Keratinocyte (primary cell): ENCODE data around the gene CLEC17A. TPM values are rescaled to one million over a fixed set of nuclear protein-coding genes. Genes with fewer than 3 reads are reported as not detected.

Experiments
- DNase-seq: peaks from one replicate; pipeline ENCODE4 v3.0.0-alpha.2; 2011; ENCODE audit warnings: low read depth, missing footprints, low spot score
- FAIRE-seq: peaks from 2 replicates; lab custom pipeline; 2011; peaks lifted over from hg19 to GRCh38; lab: Jason Lieb, UNC
- H2AFZ ChIP-seq: 2 replicates; pipeline ENCODE4 v1.6.0; 2012; ENCODE audit warnings: low read length, control low read depth, inconsistent platforms; ENCODE audit not compliant: control insufficient read depth
- H3K27ac ChIP-seq: 2 replicates; pipeline ENCODE4 v1.5.1; 2011; ENCODE audit warnings: low read length; ENCODE audit not compliant: control insufficient read depth, insufficient read depth
- H3K27me3 ChIP-seq: 3 replicates; pipeline ENCODE4 v1.6.0; 2011; ENCODE audit warnings: low read length; ENCODE audit not compliant: control insufficient read depth, insufficient read depth; ENCODE audit errors: extremely low read depth
- H3K36me3 ChIP-seq, 2 experiments: 2 replicates in 1 of 2; 3 replicates in 1 of 2; pipeline ENCODE4 v1.5.1; 2011; ENCODE audit warnings: low read length in 2 of 2, mild to moderate bottlenecking in 1 of 2; ENCODE audit not compliant: control insufficient read depth in 2 of 2, insufficient read depth in 2 of 2; ENCODE audit errors: extremely low read depth in 1 of 2
- H3K4me1 ChIP-seq: 3 replicates; pipeline ENCODE4 v1.5.1; 2011; ENCODE audit warnings: low read length; ENCODE audit not compliant: control insufficient read depth, insufficient read depth; ENCODE audit errors: extremely low read depth
- H3K4me2 ChIP-seq: 3 replicates; pipeline ENCODE4 v1.6.0; 2011; ENCODE audit warnings: low read depth, low read length; ENCODE audit not compliant: control insufficient read depth, insufficient read depth; ENCODE audit errors: extremely low read depth
- H3K4me3 ChIP-seq, 3 experiments: fragments of 200-600 bp in 1 of 3; sonication (generic) in 1 of 3; 2 replicates in 2 of 3; 3 replicates in 1 of 3; pipeline ENCODE4 v1.5.1; 2011 to 2016; ENCODE audit warnings: low read length in 3 of 3, mild to moderate bottlenecking in 3 of 3, control low read depth in 2 of 3, inconsistent platforms in 1 of 3, low read depth in 1 of 3, mixed read lengths in 1 of 3, mixed run types in 1 of 3, moderate library complexity in 1 of 3; ENCODE audit not compliant: control insufficient read depth in 2 of 3, insufficient read depth in 2 of 3; ENCODE audit errors: extremely low read depth in 1 of 3
- H3K79me2 ChIP-seq: 2 replicates; pipeline ENCODE4 v1.6.0; 2012; ENCODE audit warnings: low read length; ENCODE audit not compliant: control insufficient read depth, insufficient read depth
- H3K9ac ChIP-seq: 3 replicates; pipeline ENCODE4 v1.6.0; 2011; ENCODE audit warnings: low read length; ENCODE audit not compliant: control insufficient read depth, insufficient read depth; ENCODE audit errors: extremely low read depth
- H3K9me1 ChIP-seq: 3 replicates; pipeline ENCODE4 v1.6.0; 2011; ENCODE audit warnings: low read length; ENCODE audit not compliant: control insufficient read depth, insufficient read depth; ENCODE audit errors: extremely low read depth
- H3K9me3 ChIP-seq: 2 replicates; pipeline ENCODE4 v1.5.1; 2012; ENCODE audit warnings: low read depth, low read length; ENCODE audit not compliant: control insufficient read depth
- H4K20me1 ChIP-seq: 3 replicates; pipeline ENCODE4 v1.6.0; 2011; ENCODE audit warnings: low read length; ENCODE audit not compliant: control insufficient read depth, insufficient read depth; ENCODE audit errors: extremely low read depth
- CTCF ChIP-seq, 3 experiments: IDR thresholded peaks in 1 of 3; conservative IDR thresholded peaks in 1 of 3; optimal IDR thresholded peaks in 1 of 3; 2 replicates in 2 of 3; 3 replicates in 1 of 3; pipeline versions ENCODE3 to v1.5.1; 2011; ENCODE audit warnings: low read length in 3 of 3, mild to moderate bottlenecking in 3 of 3, moderate library complexity in 2 of 3, control low read depth in 1 of 3, inconsistent platforms in 1 of 3; ENCODE audit not compliant: insufficient read depth in 2 of 3; ENCODE audit errors: extremely low read depth in 1 of 3
- EZH2 ChIP-seq: IDR thresholded peaks from one replicate; pipeline ENCODE4 v1.6.1; 2012; ENCODE audit warnings: inconsistent platforms, mild to moderate bottlenecking, low read length, moderate library complexity
- dilution Hi-C: fragments of 300-500 bp; cut with MboI; formaldehyde crosslinking; loops from one replicate; pipeline ENCODE4 v1.7.0; 2020; ENCODE audit warnings: low sequenced_read_pairs; ENCODE audit not compliant: extremely low pct_ligation_motif_present
- polyA plus RNA-seq, 5 experiments: library from polyadenylated mRNA; depleted of rRNA in 3 of 5; stranded (reverse) in 3 of 5; stranded (forward) in 1 of 5; unstranded in 1 of 5; fragments of >200 nt; gene quantifications; 1 replicate in 1 of 5; 2 replicates in 3 of 5; 3 replicates in 1 of 5; pipeline versions ENCODE4 v1.2.1 to v1.2.3, GENCODE V29; 2011 to 2012; ENCODE audit warnings: missing spikeins in 2 of 5, low read depth in 1 of 5, low replicate concordance in 1 of 5
- small RNA-seq, 3 experiments: library from RNA; depleted of rRNA; stranded (forward); fragments of <200 nt; gene quantifications; one replicate each; pipeline ENCODE3, GENCODE V24; 2012; ENCODE audit warnings: low read depth in 3 of 3, low replicate concordance in 1 of 3; ENCODE audit not compliant: insufficient read length in 3 of 3

Gene CLEC17A
- polyA plus RNA-seq, 1 donor (not counting 4 experiments of a cell fraction or from before 2014, with no cell fraction given): not detected

GRCh38 chr19:14659874-14660489, 77.1 kb downstream of the CLEC17A start:
- H3K36me3 ChIP-seq: no peaks in the 10 kb centered on the region
- no peak for FAIRE-seq
- H3K4me3 ChIP-seq: no peak overlapping the region
- DNase-seq: no peak
- no peaks in the 10 kb centered on the region for H3K4me1 ChIP-seq
- H2AFZ ChIP-seq: no peak overlapping the region
- H4K20me1 ChIP-seq: no peaks in the 10 kb centered on the region
- no peak overlapping the region for H3K4me2 ChIP-seq
- H3K9me1 ChIP-seq: no peaks in the 10 kb centered on the region
- H3K9ac ChIP-seq: no peak overlapping the region
- no peak for TF ChIP-seq CTCF (optimal IDR thresholded peaks at IDR 0.05 in 1 of 3, IDR thresholded peaks at IDR 0.05 in 1 of 3, conservative IDR thresholded peaks at IDR 0.05 in 1 of 3; ENCODE audit: extremely low read depth in 1 of 3, insufficient read depth in 2 of 3, low read length in 3 of 3)
- TF ChIP-seq EZH2: no peak
- no peak overlapping the region for H3K27ac ChIP-seq
- dilution Hi-C loops: no loop called here
- H3K9me3 ChIP-seq: no peaks in the 10 kb centered on the region
- H3K79me2 ChIP-seq: no peaks in the 10 kb centered on the region
- no peaks in the 10 kb centered on the region for H3K27me3 ChIP-seq

GRCh38 chr19:14661372-14661924, 78.6 kb downstream of the CLEC17A start:
- H3K79me2 ChIP-seq: no peaks in the 10 kb centered on the region
- no peak overlapping the region for H3K9ac ChIP-seq
- H3K4me3 ChIP-seq: no peak overlapping the region
- dilution Hi-C loops: no loop called here
- H3K9me3 ChIP-seq: no peaks in the 10 kb centered on the region
- H3K4me2 ChIP-seq: no peak overlapping the region
- no peak overlapping the region for H2AFZ ChIP-seq
- H3K27me3 ChIP-seq: no peaks in the 10 kb centered on the region
- TF ChIP-seq CTCF (optimal IDR thresholded peaks at IDR 0.05 in 1 of 3, IDR thresholded peaks at IDR 0.05 in 1 of 3, conservative IDR thresholded peaks at IDR 0.05 in 1 of 3; ENCODE audit: extremely low read depth in 1 of 3, insufficient read depth in 2 of 3, low read length in 3 of 3) (no peak), EZH2 (no peak)
- FAIRE-seq (no peak), DNase-seq (no peak)
- H3K4me1 ChIP-seq: no peaks in the 10 kb centered on the region
- no peak overlapping the region for H3K27ac ChIP-seq
- no peaks in the 10 kb centered on the region for H4K20me1 ChIP-seq
- H3K9me1 ChIP-seq: no peaks in the 10 kb centered on the region
- no peaks in the 10 kb centered on the region for H3K36me3 ChIP-seq

Small RNA genes within 50 kb of the gene (small RNA-seq; reads per million reads assigned to genes)
- gene AC022149.2 (0 reads per million in 3 experiments), gene RN7SL842P (0 reads per million in 3 experiments)

Other genes with a start within 250 kb of the CLEC17A start
- gene ADGRE5, start 201.6 kb upstream of the CLEC17A start, polyA plus RNA-seq: 14.1 to 25.1 TPM (median 22.8 TPM) in 3 replicates
- gene DDX39A, start 163.7 kb upstream of the CLEC17A start, polyA plus RNA-seq: 54.9 to 85.1 TPM (median 57.6 TPM) in 3 replicates
- 0.62 to 1.1 TPM (median 0.79 TPM) in 3 replicates for gene PKN1, start 149.8 kb upstream of the CLEC17A start, polyA plus RNA-seq
- 0.05 TPM in 1 of 3 replicates, not detected in the others for gene PTGER1, start 107.7 kb upstream of the CLEC17A start, polyA plus RNA-seq
- 147 to 254 TPM (median 166 TPM) in 3 replicates for gene GIPC1, start 87.0 kb upstream of the CLEC17A start, polyA plus RNA-seq
- 249 to 290 TPM (median 265 TPM) in 3 replicates for gene DNAJB1, start 64.7 kb upstream of the CLEC17A start, polyA plus RNA-seq
- 79.7 to 169 TPM (median 92.3 TPM) in 3 replicates for gene TECR, start 53.5 kb upstream of the CLEC17A start, polyA plus RNA-seq
- gene NDUFB7, start 11.0 kb upstream of the CLEC17A start, polyA plus RNA-seq: 122 to 267 TPM (median 146 TPM) in 3 replicates
- gene ADGRE3, start 91.8 kb downstream of the CLEC17A start, polyA plus RNA-seq: not detected in 3 replicates
- 2.1 to 4.2 TPM (median 3.6 TPM) in 3 replicates for gene ZNF333, start 107.0 kb downstream of the CLEC17A start, polyA plus RNA-seq
- 4.1 to 5.3 TPM (median 4.2 TPM) in 3 replicates for gene ADGRE2, start 195.5 kb downstream of the CLEC17A start, polyA plus RNA-seq